ENCODE data around the gene ABT1.

GRCh38 chr6:26597389-26597766 lies 625 bp downstream of the ABT1 start:
- TF ChIP-seq, protein P1, sequence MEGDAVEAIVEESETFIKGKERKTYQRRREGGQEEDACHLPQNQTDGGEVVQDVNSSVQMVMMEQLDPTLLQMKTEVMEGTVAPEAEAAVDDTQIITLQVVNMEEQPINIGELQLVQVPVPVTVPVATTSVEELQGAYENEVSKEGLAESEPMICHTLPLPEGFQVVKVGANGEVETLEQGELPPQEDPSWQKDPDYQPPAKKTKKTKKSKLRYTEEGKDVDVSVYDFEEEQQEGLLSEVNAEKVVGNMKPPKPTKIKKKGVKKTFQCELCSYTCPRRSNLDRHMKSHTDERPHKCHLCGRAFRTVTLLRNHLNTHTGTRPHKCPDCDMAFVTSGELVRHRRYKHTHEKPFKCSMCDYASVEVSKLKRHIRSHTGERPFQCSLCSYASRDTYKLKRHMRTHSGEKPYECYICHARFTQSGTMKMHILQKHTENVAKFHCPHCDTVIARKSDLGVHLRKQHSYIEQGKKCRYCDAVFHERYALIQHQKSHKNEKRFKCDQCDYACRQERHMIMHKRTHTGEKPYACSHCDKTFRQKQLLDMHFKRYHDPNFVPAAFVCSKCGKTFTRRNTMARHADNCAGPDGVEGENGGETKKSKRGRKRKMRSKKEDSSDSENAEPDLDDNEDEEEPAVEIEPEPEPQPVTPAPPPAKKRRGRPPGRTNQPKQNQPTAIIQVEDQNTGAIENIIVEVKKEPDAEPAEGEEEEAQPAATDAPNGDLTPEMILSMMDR (IDR thresholded peaks at IDR 0.05; ENCODE audit: low read depth, low read length, poor library complexity, severe bottlenecking): no peak
- no peak for TF ChIP-seq EZH2phosphoT487 (IDR thresholded peaks at IDR 0.05; ENCODE audit: borderline replicate concordance, low read length)

Data from DOHH2 (cell line).